ENCODE data around the gene EPB41L2.

The EPB41L2 gene

GRCh38 chr6:130934848-130935585 lies 128.0 kb downstream of the EPB41L2 start:
- no peaks in the 10 kb centered on the region for H3K4me1 ChIP-seq
- H3K27ac ChIP-seq, result no peak overlapping the region
- no peaks in the 10 kb centered on the region for H4K20me1 ChIP-seq
- H3K36me3 ChIP-seq, result peaks cover 14% of the 10 kb centered on the region
- TF ChIP-seq Cebpa-rat (IDR thresholded peaks at IDR 0.05), result no peak
- no peak overlapping the region for H3K4me2 ChIP-seq
- H3K9ac ChIP-seq, result no peak overlapping the region
- no peak overlapping the region for H3K4me3 ChIP-seq
- H3K9me3 ChIP-seq, result peaks cover 15% of the 10 kb centered on the region
- no peaks in the 10 kb centered on the region for H3K27me3 ChIP-seq

GRCh38 chr6:130933712-130934200 lies 129.3 kb downstream of the EPB41L2 start:
- H3K4me3 ChIP-seq, result no peak overlapping the region
- no peak overlapping the region for H3K4me2 ChIP-seq
- peaks cover 15% of the 10 kb centered on the region for H3K9me3 ChIP-seq
- H4K20me1 ChIP-seq, result no peaks in the 10 kb centered on the region
- H3K9ac ChIP-seq, result no peak overlapping the region
- H3K4me1 ChIP-seq, result no peaks in the 10 kb centered on the region
- TF ChIP-seq Cebpa-rat (IDR thresholded peaks at IDR 0.05), result no peak
- H3K36me3 ChIP-seq, result peaks cover 14% of the 10 kb centered on the region
- no peak overlapping the region for H3K27ac ChIP-seq
- H3K27me3 ChIP-seq, result no peaks in the 10 kb centered on the region

GRCh38 chr6:130932921-130933320 lies 130.1 kb downstream of the EPB41L2 start:
- TF ChIP-seq Cebpa-rat (IDR thresholded peaks at IDR 0.05), result no peak
- Histone ChIP-seq H3K4me2 (no peak overlapping the region), H3K4me1 (no peaks in the 10 kb centered on the region), H3K27ac (no peak overlapping the region), H3K9ac (no peak overlapping the region), H3K9me3 (peaks cover 15% of the 10 kb centered on the region), H4K20me1 (no peaks in the 10 kb centered on the region), H3K4me3 (no peak overlapping the region), H3K27me3 (no peaks in the 10 kb centered on the region), H3K36me3 (peaks cover 14% of the 10 kb centered on the region)

GRCh38 chr6:130932438-130932837 lies 130.6 kb downstream of the EPB41L2 start:
- Histone ChIP-seq H3K4me3 (no peak overlapping the region), H3K36me3 (peaks cover 14% of the 10 kb centered on the region), H3K9me3 (peaks cover 15% of the 10 kb centered on the region), H3K4me1 (no peaks in the 10 kb centered on the region), H4K20me1 (no peaks in the 10 kb centered on the region), H3K27ac (no peak overlapping the region), H3K4me2 (no peak overlapping the region), H3K27me3 (no peaks in the 10 kb centered on the region), H3K9ac (no peak overlapping the region)
- no peak for TF ChIP-seq Cebpa-rat (IDR thresholded peaks at IDR 0.05)

GRCh38 chr6:130931683-130932082 lies 131.4 kb downstream of the EPB41L2 start:
- TF ChIP-seq Cebpa-rat (IDR thresholded peaks at IDR 0.05), result no peak
- Histone ChIP-seq H3K4me3 (no peak overlapping the region), H3K27ac (no peak overlapping the region), H3K4me1 (no peaks in the 10 kb centered on the region), H3K9me3 (peaks cover 15% of the 10 kb centered on the region), H3K36me3 (peaks cover 14% of the 10 kb centered on the region), H4K20me1 (no peaks in the 10 kb centered on the region), H3K9ac (no peak overlapping the region), H3K4me2 (no peak overlapping the region), H3K27me3 (no peaks in the 10 kb centered on the region)

- Histone ChIP-seq H3K9ac (no peak overlapping the region), H3K36me3 (peaks cover 32% of the 10 kb centered on the region), H3K27ac (no peak overlapping the region), H4K20me1 (no peaks in the 10 kb centered on the region), H3K27me3 (no peaks in the 10 kb centered on the region), H3K4me1 (no peaks in the 10 kb centered on the region), H3K4me2 (no peak overlapping the region), H3K9me3 (peaks cover 15% of the 10 kb centered on the region), H3K4me3 (no peak overlapping the region)
- no peak for TF ChIP-seq Cebpa-rat (IDR thresholded peaks at IDR 0.05)
Observed at GRCh38 chr6:130929036-130929678, 133.9 kb downstream of the EPB41L2 start.

GRCh38 chr6:130928158-130928912 lies 134.7 kb downstream of the EPB41L2 start:
- Histone ChIP-seq H3K4me2 (no peak overlapping the region), H3K27ac (no peak overlapping the region), H3K4me1 (no peaks in the 10 kb centered on the region), H3K9ac (no peak overlapping the region), H4K20me1 (no peaks in the 10 kb centered on the region), H3K36me3 (peaks cover 30% of the 10 kb centered on the region), H3K27me3 (no peaks in the 10 kb centered on the region), H3K4me3 (no peak overlapping the region), H3K9me3 (peaks cover 15% of the 10 kb centered on the region)
- no peak for TF ChIP-seq Cebpa-rat (IDR thresholded peaks at IDR 0.05)

GRCh38 chr6:130927305-130927704 lies 135.7 kb downstream of the EPB41L2 start:
- no peaks in the 10 kb centered on the region for H3K4me1 ChIP-seq
- TF ChIP-seq Cebpa-rat (IDR thresholded peaks at IDR 0.05), result no peak
- H3K27ac ChIP-seq, result no peak overlapping the region
- H3K27me3 ChIP-seq, result no peaks in the 10 kb centered on the region
- H3K4me2 ChIP-seq, result no peak overlapping the region
- peaks cover 15% of the 10 kb centered on the region for H3K9me3 ChIP-seq
- no peak overlapping the region for H3K4me3 ChIP-seq
- no peak overlapping the region for H3K9ac ChIP-seq
- no peaks in the 10 kb centered on the region for H4K20me1 ChIP-seq
- H3K36me3 ChIP-seq, result peaks cover 25% of the 10 kb centered on the region

GRCh38 chr6:130923350-130923749 lies 139.7 kb downstream of the EPB41L2 start:
- no peak overlapping the region for H3K27ac ChIP-seq
- no peak overlapping the region for H3K4me3 ChIP-seq
- no peaks in the 10 kb centered on the region for H3K27me3 ChIP-seq
- H3K9ac ChIP-seq, result no peak overlapping the region
- no peaks in the 10 kb centered on the region for H3K4me1 ChIP-seq
- H3K36me3 ChIP-seq, result peaks cover 40% of the 10 kb centered on the region
- no peaks in the 10 kb centered on the region for H3K9me3 ChIP-seq
- no peak for TF ChIP-seq Cebpa-rat (IDR thresholded peaks at IDR 0.05)
- H3K4me2 ChIP-seq, result no peak overlapping the region
- no peaks in the 10 kb centered on the region for H4K20me1 ChIP-seq

GRCh38 chr6:130922922-130923321 lies 140.1 kb downstream of the EPB41L2 start:
- Histone ChIP-seq H3K9ac (no peak overlapping the region), H3K4me1 (no peaks in the 10 kb centered on the region)
- TF ChIP-seq Cebpa-rat (IDR thresholded peaks at IDR 0.05), result no peak

More at GRCh38 chr6:130922922-130923321, 140.1 kb downstream of the EPB41L2 start:
- Histone ChIP-seq H3K4me2 (no peak overlapping the region), H3K27me3 (no peaks in the 10 kb centered on the region), H4K20me1 (no peaks in the 10 kb centered on the region), H3K27ac (no peak overlapping the region), H3K36me3 (peaks cover 40% of the 10 kb centered on the region), H3K9me3 (no peaks in the 10 kb centered on the region), H3K4me3 (no peak overlapping the region)

Measured in BLaER1 (cell line).